ENCODE results near the gene TGFBR2.

The TGFBR2 gene

GRCh38 chr3:30675006-30675405 lies 68.6 kb downstream of the TGFBR2 start:
- DNase-seq (ENCODE audit: low spot score): no peak

GRCh38 chr3:30675774-30676173 lies 69.4 kb downstream of the TGFBR2 start:
- DNase-seq (ENCODE audit: low spot score): no peak

GRCh38 chr3:30676424-30677346 lies 70.3 kb downstream of the TGFBR2 start:
- no peak for DNase-seq (ENCODE audit: low spot score)

GRCh38 chr3:30677347-30677685 lies 70.9 kb downstream of the TGFBR2 start:
- DNase-seq (ENCODE audit: low spot score): no peak

GRCh38 chr3:30679045-30679444 lies 72.6 kb downstream of the TGFBR2 start:
- no peak for DNase-seq (ENCODE audit: low spot score)

- no peak for DNase-seq (ENCODE audit: low spot score)
Measured at GRCh38 chr3:30680789-30681648, 74.6 kb downstream of the TGFBR2 start.

- DNase-seq (ENCODE audit: low spot score): no peak
Measured at GRCh38 chr3:30681649-30682211, 75.3 kb downstream of the TGFBR2 start.

GRCh38 chr3:30682434-30683155 lies 76.2 kb downstream of the TGFBR2 start:
- no peak for DNase-seq (ENCODE audit: low spot score)

GRCh38 chr3:30683769-30684168 lies 77.4 kb downstream of the TGFBR2 start:
- DNase-seq (ENCODE audit: low spot score): no peak

GRCh38 chr3:30684356-30684755 lies 78.0 kb downstream of the TGFBR2 start:
- no peak for DNase-seq (ENCODE audit: low spot score)

GRCh38 chr3:30685267-30685667 lies 78.9 kb downstream of the TGFBR2 start:
- no peak for DNase-seq (ENCODE audit: low spot score)

GRCh38 chr3:30686176-30686575 lies 79.8 kb downstream of the TGFBR2 start:
- no peak for DNase-seq (ENCODE audit: low spot score)

GRCh38 chr3:30686799-30687198 lies 80.4 kb downstream of the TGFBR2 start:
- DNase-seq (ENCODE audit: low spot score): no peak

- DNase-seq (ENCODE audit: low spot score): no peak
Measured at GRCh38 chr3:30687930-30688570, 81.6 kb downstream of the TGFBR2 start.

- no peak for DNase-seq (ENCODE audit: low spot score)
Measured at GRCh38 chr3:30688776-30689641, 82.6 kb downstream of the TGFBR2 start.

- no peak for DNase-seq (ENCODE audit: low spot score)
Measured at GRCh38 chr3:30690199-30690598, 83.8 kb downstream of the TGFBR2 start.

- DNase-seq (ENCODE audit: low spot score): no peak
Measured at GRCh38 chr3:30691249-30691880, 85.0 kb downstream of the TGFBR2 start.

- no peak for DNase-seq (ENCODE audit: low spot score)
Measured at GRCh38 chr3:30691944-30692343, 85.5 kb downstream of the TGFBR2 start.

GRCh38 chr3:30692498-30693130 lies 86.2 kb downstream of the TGFBR2 start:
- no peak for DNase-seq (ENCODE audit: low spot score)

All from CD4-positive, alpha-beta T cell treated with Interleukin-6 at 100 ng/mL for 8 hours (primary cell).